GM18505 (cell line): ENCODE results near the gene MTO1.
"Not testable (repeated sequence)": the region's sequence is repeated elsewhere in the genome, so short reads cannot be mapped to it uniquely, and the experiment has no call there.

Source experiments
- ATAC-seq: cut with Tn5 transposase; IDR thresholded peaks from one replicate; pipeline ENCODE4 v1.9.1; 2021; ENCODE audit not compliant: unreplicated experiment
- POLR2A ChIP-seq: IDR thresholded peaks from 4 replicates; pipeline ENCODE4 v1.6.1; 2011; ENCODE audit warnings: borderline replicate concordance; ENCODE audit not compliant: insufficient read depth, insufficient read length; ENCODE audit errors: extremely low read depth

The MTO1 gene

DNA sequence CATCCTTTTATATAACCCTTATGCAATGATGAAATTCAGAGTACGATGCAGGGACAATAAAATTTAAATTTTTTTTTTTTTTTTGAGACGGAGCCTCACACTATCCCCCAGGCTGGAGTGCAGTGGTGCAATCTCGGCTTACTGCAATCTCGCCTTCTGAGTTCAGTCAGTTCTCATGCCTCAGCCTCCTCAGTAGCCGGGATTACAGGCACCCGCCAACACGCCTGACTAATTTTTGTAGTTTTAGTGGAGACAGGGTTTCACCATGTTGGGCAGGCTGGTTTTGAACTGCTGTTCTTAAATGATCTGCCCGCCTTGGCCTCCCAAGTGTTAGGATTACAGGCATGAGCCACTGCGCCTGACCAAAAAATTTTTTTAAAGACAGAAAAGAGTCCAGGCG, 15.2 kb downstream of the MTO1 start:
- no peak for ATAC-seq
- TF ChIP-seq POLR2A, result no peak

- TF ChIP-seq POLR2A, result no peak
- no peak for ATAC-seq
These were observed 15.9 kb downstream of the MTO1 start for GRCh38 chr6:73477407-73477806.

GRCh38 chr6:73481969-73482368, 20.4 kb downstream of the MTO1 start:
- TF ChIP-seq POLR2A, result no peak
- ATAC-seq, result no peak

DNA sequence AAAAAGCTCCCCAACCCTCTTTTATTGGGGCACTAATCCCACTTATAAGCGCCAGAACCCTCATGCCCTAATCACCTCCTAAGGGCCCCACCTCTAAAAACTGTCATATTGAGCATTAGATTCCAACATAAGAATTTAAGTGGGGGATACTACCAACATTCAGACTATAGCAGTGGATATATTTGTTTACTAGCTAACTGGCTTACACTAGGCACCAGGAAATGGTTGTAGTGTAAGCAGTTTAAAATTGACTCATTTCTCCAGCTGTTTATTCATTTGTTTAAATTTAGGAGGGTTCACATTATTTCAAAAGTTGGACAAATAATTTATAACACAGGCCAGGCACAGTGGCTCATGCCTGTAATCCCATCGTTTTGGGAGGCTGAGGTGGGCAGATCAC, 22.9 kb downstream of the MTO1 start:
- no peak for TF ChIP-seq POLR2A
- no peak for ATAC-seq

DNA sequence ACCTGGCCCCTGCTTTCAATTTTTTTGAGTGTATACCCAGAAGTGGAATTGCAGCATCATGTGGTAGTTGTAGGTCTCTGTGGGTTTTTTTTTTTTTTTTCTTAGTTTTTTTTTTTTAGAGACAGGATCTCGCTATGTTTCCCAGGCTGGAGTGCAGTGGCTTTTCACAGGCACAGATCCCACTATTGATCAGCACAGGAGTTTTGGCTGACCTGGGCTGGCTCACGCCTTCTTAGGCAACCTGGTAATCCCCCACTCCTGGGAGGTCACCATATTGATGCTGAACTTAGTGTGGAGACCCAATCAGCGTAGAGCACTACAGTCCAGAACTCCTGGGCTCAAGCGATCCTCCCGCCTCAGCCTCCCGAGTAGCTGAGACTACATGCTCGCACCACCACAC, 25.9 kb downstream of the MTO1 start:
- TF ChIP-seq POLR2A, result no peak
- ATAC-seq, result no peak

GRCh38 chr6:73491377-73491776, 29.8 kb downstream of the MTO1 start:
- no peak for ATAC-seq
- no peak for TF ChIP-seq POLR2A

DNA sequence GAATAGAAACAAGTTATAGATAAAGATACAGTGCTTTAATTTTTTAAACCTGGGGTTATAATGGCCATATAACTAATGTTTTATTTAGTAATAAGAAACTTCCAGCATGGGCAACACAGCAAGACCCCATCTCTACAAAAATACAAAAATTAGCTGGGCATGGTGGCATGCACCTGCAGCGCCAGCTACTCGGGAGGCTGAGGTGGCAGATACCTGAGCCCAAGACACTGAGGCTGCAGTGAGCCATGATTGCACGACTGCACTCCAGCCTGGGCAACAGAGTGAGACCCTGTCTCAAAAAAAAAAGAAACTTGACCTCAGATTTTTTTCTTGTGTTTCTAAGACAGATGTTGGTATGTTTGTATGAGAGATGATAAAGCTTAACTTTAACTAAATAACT, 36.4 kb downstream of the MTO1 start:
- no peak for TF ChIP-seq POLR2A
- no peak for ATAC-seq

GRCh38 chr6:73503027-73503772, 41.7 kb downstream of the MTO1 start:
- no peak for ATAC-seq

GRCh38 chr6:73504160-73504559, 42.6 kb downstream of the MTO1 start:
- ATAC-seq, result no peak
- no peak for TF ChIP-seq POLR2A

More at GRCh38 chr6:73503027-73503772, 41.7 kb downstream of the MTO1 start:
- TF ChIP-seq POLR2A, result no peak

DNA sequence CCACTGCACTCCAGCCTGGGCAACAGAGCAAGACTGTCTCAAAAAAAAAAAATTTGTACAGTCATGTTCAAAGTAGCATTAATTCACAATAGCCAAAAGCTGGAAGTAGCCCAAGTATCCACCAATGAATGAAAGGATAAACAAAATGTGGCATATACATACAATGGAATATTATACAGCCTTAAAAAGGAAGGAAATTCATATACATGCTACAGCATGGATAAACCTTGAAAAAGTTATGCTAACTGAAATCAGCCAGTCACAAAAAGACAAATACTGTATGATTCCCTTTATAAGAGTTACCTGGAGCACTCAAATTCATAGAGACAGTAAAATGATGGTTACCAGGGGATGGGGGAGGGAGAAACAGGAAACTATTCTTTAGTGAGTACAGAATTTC, 43.6 kb downstream of the MTO1 start:
- ATAC-seq, result no peak
- TF ChIP-seq POLR2A, result no peak

DNA sequence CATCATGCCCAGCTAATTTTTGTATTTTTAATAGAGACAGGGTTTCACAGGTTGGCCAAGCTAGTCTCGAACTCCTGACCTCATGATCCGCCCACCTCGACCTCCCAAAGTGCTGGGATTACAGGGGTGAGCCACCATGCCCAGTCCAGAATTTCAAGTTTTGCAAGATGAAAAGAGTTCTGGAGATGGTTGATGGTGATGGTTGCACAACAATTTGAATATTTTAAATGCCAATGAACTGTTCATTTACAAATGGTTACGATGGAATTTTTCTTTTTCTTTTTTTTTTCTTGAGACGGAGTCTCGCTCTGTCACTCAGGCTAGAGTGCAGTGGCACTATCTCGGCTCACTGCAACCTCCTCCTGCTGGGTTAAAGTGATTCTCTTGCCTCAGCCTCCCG, 44.2 kb downstream of the MTO1 start:
- ATAC-seq, result not testable (repeated sequence)

- ATAC-seq, result no peak
- no peak for TF ChIP-seq POLR2A
These were observed 44.7 kb downstream of the MTO1 start for GRCh38 chr6:73506246-73506645.

- no peak for ATAC-seq
- no peak for TF ChIP-seq POLR2A
These were observed 47.2 kb downstream of the MTO1 start for GRCh38 chr6:73508776-73509175.

GRCh38 chr6:73509851-73510250, 48.3 kb downstream of the MTO1 start:
- ATAC-seq, result no peak
- no peak for TF ChIP-seq POLR2A

DNA sequence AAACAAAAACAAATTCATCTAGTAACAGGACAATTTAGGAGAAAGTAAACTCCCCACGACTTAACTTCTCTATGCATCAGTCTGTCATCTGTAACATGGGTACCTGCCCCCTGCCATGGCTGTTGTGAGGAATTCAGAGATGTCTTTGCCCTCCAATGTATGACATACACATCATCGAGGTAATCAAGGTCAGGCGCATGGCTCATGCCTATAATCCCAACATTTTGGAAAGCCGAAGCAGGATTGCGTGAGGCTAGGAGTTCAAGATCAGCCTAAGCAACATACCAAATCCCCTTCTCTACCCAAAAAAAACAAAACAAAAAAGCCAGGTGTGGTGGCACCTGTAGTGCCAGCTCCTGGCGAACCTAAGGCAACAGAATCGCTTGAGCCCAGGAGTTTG, 50.3 kb downstream of the MTO1 start:
- TF ChIP-seq POLR2A, result no peak
- ATAC-seq, result no peak
